ENCODE data around the gene TRIM56. TPM values are rescaled to one million over a fixed set of nuclear protein-coding genes. Genes with fewer than 3 reads are reported as not detected.

TRIM56 gene
- total and polyA plus RNA-seq, 2 of the 13 experiments (the other 11 are each of a cell fraction or from before 2014, with no cell fraction given) = 3.2 to 7.1 TPM

DNA sequence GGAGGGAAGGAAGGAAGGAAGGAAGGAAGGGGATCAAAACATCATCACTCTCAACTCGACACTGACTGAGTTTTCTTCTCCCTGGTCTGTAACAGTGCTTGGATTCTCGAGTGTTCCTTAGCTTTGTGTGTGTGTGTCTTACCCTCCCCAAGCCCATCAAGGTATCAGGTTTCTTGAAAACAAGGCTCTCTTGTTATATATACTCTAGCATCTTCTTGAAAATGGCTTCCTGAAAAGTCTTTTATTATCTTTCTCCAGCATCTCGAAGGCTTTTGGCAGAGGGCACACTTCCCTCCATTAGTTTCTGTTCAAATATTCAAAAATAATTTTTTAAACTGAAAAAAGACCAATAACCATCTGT, 55.0 kb downstream of the TRIM56 start:
- Histone ChIP-seq H3K27me3 (ENCODE audit: control insufficient read depth in 1 of 2, insufficient read depth in 2 of 2, low read length in 2 of 2) (no peaks in the 10 kb centered on the region), H4K20me1 (ENCODE audit: insufficient read depth, low read length) (peaks cover 20% of the 10 kb centered on the region; the same call in 1 of the 2 replicates), H3K4me2 (ENCODE audit: low read depth, low read length) (no peak overlapping the region), H3K4me1 (ENCODE audit: insufficient read depth, low read length) (peaks cover 23% of the 10 kb centered on the region), H3K4me3 (replicated peaks in 1 of 3; ENCODE audit: insufficient read depth in 1 of 3, low read depth in 2 of 3, low read length in 3 of 3) (no peak overlapping the region), H3K9me3 (ENCODE audit: low read length) (no peaks in the 10 kb centered on the region), H3K36me3 (replicated peaks in 1 of 2; ENCODE audit: control insufficient read depth in 1 of 2, insufficient read depth in 2 of 2, low read length in 2 of 2) (peaks cover 7 to 18% of the 10 kb centered on the region in 2 experiments), H3K27ac (ENCODE audit: extremely low read length, insufficient read depth, low read length) (no peak overlapping the region), H3K9ac (ENCODE audit: insufficient read depth, low read depth, low read length) (no peak overlapping the region), H3K79me2 (ENCODE audit: insufficient read depth, low read length) (no peaks in the 10 kb centered on the region), H2AFZ (ENCODE audit: low read length) (no peak overlapping the region)
- ChIA-PET CTCF (ENCODE audit: low intra/inter-chr PET ratio, low total read pairs) (no interaction called here), POLR2A (interaction anchor here (0.9 to 1.7 kb wide), 3 partner anchors 14 to 54 kb away, joined by 3 to 9 read pairs (median 6); partner anchors contain the start of gene SERPINE1)
- intact Hi-C loops (cut with micrococcal nuclease; ENCODE audit: unreplicated experiment) (no loop called here), in situ Hi-C loops (cut with HindIII; ENCODE audit: extremely low pct_ligation_motif_present, low pct_unique_long_range_greater_than_20kb) (loop anchor here (5.0 kb wide), 2 partner anchors 52 to 152 kb away; no protein-coding TSS in a partner anchor)
- no peak for ATAC-seq
- no peak for DNase-seq (ENCODE audit: low spot score)
- FAIRE-seq = no peak
- TF ChIP-seq JARID2 (CRISPR knock-in tag; IDR thresholded peaks at IDR 0.05; ENCODE audit: insufficient replicate concordance) (no peak), MLLT10 (CRISPR knock-in tag; IDR thresholded peaks at IDR 0.05) (no peak), MBNL3 (CRISPR knock-in tag; conservative IDR thresholded peaks at IDR 0.05) (no peak), ZC3H13 (CRISPR knock-in tag; IDR thresholded peaks at IDR 0.05) (no peak), ISX (CRISPR knock-in tag; conservative IDR thresholded peaks at IDR 0.05) (no peak), POGK (CRISPR knock-in tag; conservative IDR thresholded peaks at IDR 0.05) (no peak), CEBPB (IDR thresholded peaks at IDR 0.05; ENCODE audit: borderline replicate concordance, low read depth, low read length) (no peak), LBX2 (CRISPR knock-in tag; IDR thresholded peaks at IDR 0.05; ENCODE audit: borderline replicate concordance) (no peak), ZNF33B (CRISPR knock-in tag; IDR thresholded peaks at IDR 0.05) (no peak), EHMT2 (IDR thresholded peaks at IDR 0.05; ENCODE audit: borderline replicate concordance, low read depth, low read length) (no peak), RARA (CRISPR knock-in tag; IDR thresholded peaks at IDR 0.05) (no peak), PLRG1 (conservative IDR thresholded peaks at IDR 0.05) (no peak), SOX13 (IDR thresholded peaks at IDR 0.05) (no peak), SOX13 (CRISPR knock-in tag; conservative IDR thresholded peaks at IDR 0.05 in 1 of 2, IDR thresholded peaks at IDR 0.05 in 1 of 2) (no peak), ZNF282 (IDR thresholded peaks at IDR 0.05; ENCODE audit: partially characterized antibody) (no peak), RAD51 (IDR thresholded peaks at IDR 0.05; ENCODE audit: borderline replicate concordance) (no peak), MIER3 (CRISPR knock-in tag; IDR thresholded peaks at IDR 0.05; ENCODE audit: borderline replicate concordance) (no peak), SIN3B (IDR thresholded peaks at IDR 0.05; ENCODE audit: low read length) (no peak), ZNF776 (CRISPR knock-in tag; IDR thresholded peaks at IDR 0.05) (no peak)
- WGBS (ENCODE audit: low lambda C conversion rate) = 39% methylated on average over 3 of the region's 3 CpGs
- no TSS peak for BruUV-seq (replicated peaks)
